NCI-H2029 treated with DMSO at 0.1 percent for 48 hours (cell line): ENCODE measurements around the gene FEM1C.
"Not testable (repeated sequence)": the region's sequence is repeated elsewhere in the genome, so short reads cannot be mapped to it uniquely, and the experiment has no call there.

ENCODE experiments used
- DNase-seq: peaks from one replicate; lab custom pipeline; 2025; lab: John Stamatoyannopoulos, UW

Gene FEM1C

DNA sequence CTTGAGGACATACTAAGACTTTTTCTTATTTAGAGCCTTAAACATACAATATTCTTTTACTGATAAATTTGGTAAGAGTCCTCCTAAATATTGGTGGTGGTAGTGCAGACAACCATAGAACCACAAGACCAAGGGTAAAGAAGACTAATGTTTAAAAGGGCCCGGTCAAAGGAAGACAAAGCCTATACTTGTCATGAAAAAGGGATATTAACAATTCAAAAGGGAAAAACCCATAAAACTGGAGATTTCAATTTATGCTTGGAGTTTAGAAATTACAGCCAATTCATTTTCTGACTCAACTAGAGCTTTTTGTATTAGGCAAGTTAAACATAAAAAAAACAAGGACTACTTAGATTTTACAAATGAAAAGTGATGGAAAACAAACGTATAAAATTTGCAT lies 24.4 kb downstream of the FEM1C start:
- no peak for DNase-seq

DNA sequence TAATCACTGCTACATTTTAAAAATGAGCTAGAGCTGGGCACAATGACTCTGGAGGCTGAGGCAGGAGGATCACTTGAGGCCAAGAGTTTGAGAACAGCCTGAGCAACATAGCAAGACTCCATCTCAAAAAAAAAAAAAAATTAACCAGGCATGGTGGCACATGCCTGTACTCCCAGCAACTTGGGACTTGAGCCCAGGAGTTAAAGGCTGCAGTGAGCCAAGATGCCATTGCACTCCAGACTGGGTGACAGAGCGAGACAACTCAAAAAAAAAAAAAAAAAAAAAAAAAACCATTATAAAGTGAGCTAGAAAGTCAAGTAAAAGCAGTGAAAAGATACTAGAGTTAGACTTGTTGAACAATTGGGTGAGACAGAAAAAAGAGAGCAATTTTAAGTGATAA lies 28.2 kb downstream of the FEM1C start:
- DNase-seq: no peak

DNA sequence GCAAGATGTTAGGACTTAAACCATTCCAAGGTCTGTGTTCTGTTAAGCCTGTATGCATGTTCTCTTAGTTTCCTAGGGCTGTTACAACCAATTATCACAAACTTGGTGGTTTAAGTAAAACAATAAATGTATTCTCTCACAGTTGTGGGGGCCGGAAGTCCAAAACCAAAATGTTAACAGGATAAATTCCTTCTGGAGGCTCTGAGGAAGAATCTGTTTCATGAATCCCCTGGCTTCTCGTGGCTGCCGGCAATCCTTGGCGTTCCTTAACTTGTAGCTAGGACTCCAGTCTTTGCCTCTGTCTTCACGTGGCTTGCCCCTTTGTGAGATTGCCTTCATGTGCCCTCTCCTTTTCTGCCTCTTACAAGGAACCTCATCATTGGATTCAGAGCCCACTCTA lies 30.4 kb downstream of the FEM1C start:
- no peak for DNase-seq

DNA sequence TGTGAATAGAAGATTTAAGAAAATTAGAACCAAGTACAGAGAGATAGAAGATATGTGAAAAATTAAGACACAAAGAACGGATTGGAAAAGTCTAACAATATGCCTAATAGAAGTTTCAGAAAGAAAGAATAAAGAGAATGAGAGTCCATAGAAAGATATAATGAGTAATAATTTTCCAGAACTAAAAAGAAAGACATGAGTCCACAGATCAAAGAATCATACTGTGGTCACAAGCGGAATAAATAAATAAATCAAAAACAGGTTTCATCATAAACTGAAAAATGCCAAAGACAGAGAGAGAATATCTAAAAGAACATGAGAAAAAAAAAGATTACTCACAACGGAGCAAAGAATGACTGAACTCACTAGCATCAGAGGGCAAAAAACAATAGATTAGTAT lies 32.9 kb downstream of the FEM1C start:
- no peak for DNase-seq

DNA sequence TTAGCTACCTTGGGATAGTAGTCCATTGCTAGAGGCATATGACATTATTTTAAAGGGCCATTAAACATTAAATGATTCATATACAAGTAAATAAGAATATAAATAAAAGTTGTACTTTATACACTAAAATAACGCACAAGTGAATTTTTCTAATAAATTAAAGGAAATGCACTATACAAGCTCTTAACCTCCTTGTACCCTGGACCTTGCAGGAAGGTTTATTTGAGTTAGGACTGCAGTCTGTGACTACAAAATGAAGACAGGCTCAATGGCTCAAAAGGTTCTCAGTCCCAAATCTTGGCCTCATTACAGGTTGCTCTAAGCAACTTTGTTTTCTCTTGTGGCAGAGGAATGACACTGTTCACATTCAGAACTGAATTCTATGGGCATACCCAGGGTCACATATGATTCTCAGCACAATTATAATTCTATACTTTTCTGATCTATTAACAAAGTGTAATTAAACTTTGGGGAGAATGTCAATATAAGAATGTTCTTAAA lies 34.4 kb downstream of the FEM1C start:
- no peak for DNase-seq

DNA sequence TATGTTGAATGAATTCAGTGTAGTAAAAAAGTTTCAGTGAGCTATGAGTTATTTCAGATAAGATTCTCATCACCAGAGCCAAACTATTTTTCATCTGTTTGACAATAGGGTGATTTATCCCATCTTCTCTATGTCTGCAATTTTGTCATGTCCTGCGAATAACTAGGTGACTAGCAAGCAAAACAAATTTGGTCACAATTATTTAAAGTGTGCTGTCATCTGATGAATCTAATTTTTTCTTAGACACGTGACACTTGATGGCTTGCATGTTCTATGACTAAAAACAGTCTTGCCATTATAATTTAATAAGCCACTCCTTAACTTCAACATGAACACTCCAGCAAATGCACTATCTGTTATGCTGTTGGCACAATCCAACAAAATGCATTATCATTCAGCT lies 35.0 kb downstream of the FEM1C start:
- no peak for DNase-seq

DNA sequence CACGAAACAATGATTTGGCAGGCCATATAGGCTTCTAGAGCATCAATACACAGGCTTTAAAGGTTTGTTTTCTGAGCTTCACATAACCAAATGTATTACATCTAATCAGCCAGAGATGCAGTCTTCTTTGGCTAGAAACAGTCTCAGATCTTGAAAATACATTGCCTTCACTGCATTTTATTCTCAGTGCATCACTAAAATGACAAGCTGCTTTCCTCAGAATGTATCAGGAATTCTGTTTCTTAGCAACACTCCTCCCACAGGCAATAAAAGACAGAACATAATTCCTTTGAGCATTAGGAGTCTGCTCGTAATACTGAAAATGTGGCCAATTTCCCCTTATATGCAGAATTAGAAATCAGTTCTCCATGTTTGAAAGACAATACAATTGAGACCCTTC lies 36.9 kb downstream of the FEM1C start:
- DNase-seq: no peak

DNA sequence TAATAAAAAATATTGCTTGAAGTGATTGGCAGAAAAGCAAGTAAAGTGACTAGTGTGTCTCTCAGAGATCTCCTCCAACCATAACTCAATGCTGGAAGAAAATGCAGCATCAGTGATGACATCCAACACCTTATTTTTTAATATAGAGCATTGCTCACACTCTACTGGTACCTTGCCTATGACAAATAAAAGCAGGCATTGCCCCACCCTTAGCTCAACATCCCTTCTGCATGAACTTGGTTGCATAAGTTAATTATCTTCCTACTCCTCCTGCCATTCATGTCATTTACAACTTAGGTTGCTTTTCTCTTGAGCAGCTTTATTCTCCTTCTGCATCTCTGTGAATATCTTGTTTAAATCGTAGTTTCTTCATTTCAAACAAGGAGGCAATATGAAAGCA lies 41.2 kb downstream of the FEM1C start:
- no peak for DNase-seq

DNA sequence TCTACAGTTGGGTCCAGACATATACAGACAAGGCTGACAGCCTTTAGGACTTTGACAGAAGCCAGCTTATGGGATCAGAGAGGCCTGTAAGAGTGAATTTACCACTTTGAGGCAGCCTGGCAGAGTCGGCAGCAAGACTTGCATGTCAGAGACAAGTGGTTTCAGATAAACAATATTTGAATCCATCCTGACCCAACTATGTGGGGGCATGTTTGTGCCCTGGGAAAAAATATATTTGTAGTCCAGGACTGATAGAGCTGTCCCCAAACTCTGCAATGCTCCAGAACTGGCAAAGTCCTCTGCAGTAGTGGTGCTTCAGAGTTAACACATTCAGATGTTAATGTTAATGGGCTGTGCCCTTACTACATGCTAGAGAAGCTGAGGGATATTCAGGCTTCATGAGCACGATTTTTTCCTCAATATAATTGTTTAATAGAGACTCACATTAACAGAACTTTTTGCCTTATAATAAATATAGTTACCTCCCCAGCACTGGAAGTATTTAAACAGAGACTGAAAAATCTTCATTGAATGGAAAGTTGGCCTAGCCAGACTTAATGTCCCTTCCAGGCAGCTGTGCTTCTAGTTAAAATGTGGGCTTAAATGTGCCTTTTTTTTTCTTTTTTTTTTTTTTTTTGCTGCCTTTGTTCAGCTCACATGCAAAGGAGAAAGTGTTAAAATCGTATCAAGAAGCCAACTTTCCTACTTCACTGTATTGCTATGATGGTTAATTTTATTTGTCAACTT lies 42.9 kb downstream of the FEM1C start:
- no peak for DNase-seq

DNA sequence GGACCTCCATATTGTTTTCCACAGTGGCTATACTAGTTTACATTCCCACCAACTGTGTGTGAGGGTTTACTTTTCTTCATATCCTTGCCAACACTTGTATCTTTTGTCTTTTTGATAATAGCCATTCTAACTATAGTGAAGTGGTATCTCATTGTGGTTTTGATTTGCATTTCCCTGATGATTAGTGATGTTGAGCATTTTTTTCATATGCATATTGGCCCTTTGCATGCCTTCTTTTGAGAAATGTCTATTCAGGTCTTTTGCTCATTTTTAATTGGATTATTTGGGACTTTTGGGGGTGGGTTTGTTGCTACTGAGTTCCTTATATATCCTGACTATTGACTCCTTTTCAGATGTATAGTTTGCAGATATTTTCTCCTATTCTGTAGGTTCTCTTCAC lies 44.4 kb downstream of the FEM1C start:
- no peak for DNase-seq

DNA sequence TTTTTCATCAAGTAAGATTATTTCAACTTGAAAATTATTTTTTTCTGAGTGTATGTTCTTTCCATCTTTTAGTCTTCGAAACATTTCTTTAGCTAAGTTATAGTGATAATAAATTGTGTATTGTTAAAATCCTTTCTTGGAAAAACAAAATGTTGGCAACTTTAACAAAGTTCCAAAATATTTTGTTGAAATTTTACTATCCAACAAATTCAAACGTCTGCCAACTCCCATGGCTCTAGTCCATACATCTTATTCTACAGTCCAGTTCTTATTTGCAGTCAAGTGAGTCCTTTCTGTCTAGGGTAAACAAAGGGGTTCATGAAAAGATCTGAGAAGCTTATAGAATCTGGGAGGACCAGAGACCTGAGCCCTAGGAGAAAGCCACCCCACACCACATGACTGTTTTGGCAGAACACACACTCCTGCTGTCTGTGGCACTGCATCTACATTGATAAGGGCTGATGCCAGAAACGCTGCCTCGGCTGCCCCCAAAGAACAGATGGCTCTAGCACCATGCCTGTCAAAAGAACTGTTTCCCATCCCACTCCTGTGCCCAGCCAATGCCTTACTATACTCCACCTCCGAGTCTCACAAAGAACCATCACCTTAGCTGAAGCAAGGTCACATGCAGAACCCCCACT lies 47.5 kb downstream of the FEM1C start:
- DNase-seq: no peak

DNA sequence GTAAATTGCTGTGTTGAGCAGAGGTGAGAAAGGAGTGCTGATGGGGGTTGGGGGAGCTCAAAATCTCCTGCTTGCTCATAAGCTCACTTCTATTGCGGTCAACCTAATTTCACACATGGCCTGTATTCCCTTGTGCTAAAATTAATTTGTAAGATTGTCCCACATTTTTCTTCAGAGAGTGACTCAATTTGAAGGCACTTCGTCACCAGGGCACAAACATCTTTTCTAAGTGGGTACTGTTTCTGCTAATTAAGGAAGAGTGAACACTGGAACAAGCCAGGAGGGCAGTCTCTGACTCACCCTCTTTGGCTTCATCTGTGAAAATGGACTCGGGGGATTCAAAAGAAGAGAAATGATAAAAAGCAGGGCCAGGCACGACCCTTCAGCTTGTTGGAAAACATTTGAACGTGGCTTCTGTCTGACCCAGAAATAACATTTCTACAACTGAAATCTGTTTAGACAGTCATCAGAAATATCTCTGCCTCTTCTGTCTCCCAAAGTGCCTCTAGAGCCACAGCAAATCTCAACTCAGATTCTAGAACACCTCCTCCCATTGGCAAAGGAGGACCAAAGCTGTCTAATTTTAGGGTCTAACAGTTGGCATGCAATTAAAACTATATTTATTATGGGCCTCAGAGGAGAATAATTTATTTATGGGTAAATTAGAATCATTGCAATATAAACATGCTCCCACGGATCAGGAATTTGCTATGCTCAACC lies 49.8 kb downstream of the FEM1C start:
- DNase-seq: no peak

DNA sequence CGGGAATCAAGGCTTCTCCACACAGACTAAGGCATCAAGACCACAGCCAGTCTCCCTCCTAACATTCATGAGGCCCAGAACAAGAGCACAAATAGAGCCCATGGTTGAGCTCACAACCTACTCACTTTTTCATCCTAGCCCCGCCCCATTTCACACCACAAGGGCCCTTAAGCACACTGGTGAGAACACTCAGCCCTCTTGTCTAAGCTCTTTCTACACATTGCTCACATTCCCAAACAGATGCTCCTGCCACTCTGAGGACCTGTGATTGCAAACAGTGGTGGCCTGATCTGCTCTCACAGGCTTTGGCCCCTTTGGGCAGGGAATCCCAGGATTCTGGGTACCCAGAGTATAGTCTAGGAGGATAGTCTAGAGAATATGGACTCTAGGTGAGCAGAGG lies 54.0 kb downstream of the FEM1C start:
- DNase-seq: peak; percentile 46

DNA sequence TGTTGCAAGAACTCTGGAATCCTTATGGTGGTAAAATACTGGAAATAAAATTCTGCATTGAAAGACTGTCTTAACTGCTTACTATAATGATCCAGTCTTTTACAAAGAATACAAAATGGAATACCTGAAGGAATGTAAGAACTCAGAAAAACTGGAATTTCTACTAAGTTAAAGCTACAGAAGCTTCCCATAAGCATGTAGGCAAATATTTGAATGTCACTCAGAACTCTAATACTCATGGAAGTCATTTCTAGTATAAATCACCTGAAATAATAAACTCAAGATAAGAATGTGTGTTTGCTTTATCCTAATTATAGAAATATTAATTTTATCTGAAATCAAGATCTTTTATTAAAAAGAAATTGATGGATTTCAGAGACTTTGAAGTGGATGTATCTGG lies 54.8 kb downstream of the FEM1C start:
- no peak for DNase-seq

DNA sequence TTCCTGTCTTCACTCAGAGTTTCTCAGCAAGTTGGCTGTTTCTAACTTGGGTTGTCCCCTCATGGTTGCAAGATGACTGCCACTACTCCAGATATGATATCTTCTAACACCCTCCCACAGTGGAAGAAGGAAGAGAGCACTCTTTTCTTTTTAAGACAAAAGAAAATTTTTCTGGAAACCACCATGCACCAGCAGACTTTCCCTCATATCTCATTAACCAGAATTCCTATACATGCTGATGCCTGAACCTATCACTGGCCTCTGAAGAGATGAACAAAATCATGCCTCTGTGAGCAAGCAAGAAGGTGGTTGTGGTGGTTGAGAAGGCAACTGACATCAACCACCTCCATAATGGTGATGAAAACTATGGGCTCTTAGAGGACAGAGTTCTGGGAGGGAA lies 56.8 kb downstream of the FEM1C start:
- DNase-seq: no peak

DNA sequence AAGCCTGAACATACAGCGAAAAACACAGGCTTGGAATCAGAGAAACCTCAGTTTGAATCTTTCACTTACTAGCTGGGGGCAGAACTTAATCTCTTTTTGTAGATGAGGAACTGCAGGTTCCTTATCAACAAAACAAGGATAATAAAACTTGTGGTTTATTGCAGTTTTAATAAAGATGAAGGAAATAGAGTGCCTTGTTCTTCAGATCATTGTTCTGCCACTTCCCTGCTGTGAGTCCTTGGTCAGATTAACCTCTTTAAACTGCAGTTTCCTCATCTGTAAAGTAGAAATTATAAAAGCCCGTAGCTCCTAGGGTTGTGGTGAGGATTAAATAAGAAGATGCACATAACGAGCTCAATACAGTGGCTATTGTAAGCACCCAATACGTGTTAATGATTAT lies 57.4 kb downstream of the FEM1C start:
- no peak for DNase-seq

DNA sequence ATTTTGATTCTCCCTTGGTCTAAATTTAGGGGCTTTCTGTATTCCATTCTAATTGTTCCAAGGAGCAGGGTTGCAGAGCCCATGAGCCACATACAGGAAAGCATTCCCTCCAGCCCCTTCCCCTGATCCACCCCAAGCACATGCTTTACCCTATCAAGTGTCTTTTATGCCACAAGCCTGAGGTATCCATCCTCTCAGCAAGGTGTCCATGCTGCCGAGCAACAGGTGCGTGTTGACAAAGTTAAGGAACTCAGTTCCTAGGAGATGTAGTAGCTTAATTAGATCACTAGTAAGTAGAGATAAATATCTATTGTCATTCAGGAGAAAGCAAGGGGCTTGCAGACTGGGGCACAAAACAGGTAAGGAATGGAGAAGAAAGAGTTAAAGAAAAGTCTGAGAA lies 57.8 kb downstream of the FEM1C start:
- no peak for DNase-seq

DNA sequence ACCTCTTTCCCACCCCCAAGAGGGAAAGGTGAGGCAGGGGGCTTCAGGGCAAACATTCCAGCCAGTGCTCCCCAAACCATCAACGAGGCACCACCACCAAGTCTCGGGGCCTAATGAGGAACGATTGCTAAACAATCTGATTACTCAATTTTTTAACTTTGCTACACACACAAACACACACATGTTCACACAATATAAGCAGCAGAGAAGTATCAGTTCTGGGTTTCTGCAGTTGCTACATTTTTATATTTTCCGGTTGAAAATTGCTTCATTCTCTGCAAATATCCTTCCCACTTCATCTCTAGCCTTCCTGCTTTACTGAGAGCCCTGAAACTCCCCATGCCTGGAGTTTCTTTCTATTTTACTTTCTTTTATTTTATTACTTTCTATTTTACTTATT lies 60.2 kb downstream of the FEM1C start:
- DNase-seq: no peak

DNA sequence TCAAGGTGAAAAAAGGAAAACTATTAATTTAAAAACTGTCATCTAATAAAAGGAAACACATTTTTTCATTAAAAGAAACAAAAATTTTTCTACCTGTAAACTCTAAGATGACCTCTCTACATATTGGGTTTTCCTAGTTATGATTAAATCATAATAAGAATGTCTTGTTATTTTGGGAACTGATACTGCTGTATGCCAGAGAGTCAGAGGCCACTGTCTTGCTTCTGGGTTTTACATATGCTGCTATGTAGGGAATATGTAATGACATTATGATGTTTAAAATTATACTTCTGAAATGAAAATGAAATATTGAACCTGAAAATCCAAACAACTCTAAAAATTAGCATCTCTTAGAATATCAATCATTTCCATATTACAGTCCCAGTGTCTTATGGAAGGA lies 63.7 kb downstream of the FEM1C start:
- DNase-seq: no peak

DNA sequence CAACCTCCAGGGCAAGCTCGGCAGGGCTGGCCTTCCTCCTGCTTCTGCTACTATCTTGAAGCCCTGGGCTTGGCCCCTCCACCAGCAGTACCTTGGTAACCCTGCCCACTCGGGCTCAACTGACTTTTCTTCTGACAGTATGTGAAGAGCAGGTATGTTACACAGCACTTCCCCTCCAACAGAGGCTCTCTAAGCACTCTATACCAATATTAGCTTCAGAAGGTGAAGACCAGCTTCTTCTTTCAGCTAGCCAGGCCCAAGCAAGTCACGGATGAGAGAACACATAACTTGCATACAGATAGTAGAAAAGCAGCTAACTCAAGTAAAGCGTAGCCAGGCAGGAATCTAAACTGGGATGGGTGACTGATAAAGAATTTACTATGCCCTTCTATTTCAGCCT lies 64.3 kb downstream of the FEM1C start:
- no peak for DNase-seq

DNA sequence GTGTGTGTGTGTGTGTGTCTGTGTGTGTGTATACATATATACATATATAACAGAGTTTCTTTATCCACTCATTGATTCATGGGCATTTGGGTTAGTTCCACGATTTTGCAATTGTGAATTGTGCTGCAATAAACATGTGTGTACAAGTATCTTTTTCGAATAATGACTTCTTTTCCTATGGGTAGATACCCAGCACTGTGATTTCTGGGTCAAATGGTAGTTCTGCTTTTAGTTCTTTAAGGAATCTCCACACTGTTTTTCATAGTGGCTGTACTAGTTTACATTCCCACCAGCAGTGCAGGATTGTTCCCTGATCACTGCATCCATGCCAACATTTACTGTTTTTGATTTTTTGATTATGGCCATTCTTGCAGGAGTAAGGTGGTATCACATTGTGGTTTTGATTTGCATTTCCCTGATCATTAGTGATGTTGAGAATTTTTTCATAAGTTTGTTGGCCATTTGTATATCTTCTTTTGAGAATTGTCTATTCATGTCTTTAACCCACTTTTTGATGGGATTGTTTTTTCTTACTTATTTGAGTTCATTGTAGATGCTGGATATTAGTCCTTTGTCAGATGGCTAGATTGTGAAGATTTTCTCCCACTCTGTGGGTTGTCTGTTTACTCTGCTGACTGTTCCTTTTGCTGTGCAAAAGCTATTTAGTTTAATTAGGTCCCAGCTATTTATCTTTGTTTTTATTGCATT lies 65.3 kb downstream of the FEM1C start:
- DNase-seq: not testable (repeated sequence)

DNA sequence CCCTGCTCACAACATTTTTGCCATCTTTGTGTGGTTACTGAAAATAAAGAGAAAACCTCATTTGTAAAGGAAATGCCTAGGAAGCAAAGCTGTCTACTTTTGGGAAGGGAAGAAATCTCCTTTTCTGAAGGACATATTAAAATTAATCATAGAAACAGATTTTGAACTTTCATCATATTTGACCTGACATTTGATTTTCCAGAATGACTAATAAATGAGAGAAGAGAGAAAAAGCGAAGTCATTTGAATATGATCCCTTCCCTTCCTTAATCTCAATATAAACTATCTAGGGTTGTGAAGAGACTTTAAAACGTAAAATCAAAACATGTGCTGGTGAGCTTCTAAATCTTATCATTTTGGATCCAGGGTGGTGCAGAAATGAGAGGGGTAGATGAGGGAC lies 66.3 kb downstream of the FEM1C start:
- no peak for DNase-seq

DNA sequence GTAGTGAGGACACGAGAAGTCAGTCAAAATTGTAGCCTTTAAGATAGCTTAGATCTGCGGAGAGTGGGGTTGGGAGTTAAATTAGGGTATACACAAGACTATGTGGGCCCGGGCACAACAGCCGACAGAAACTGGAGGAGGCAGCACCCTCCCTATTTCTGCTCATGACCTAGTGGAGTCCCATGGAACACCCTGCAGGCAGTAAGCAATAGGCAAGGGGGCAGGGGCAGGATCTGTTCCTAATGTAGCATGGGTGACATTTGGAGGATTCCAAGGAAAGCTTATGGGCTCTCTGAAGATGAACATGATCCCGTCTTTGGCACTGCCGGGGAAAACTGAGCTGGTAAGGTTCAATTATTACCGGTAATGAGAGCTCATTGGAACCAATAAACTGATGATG lies 67.0 kb downstream of the FEM1C start:
- DNase-seq: no peak
